ENCODE results near the gene PSORS1C1.

The PSORS1C1 gene

GRCh38 chr6:31126396-31127175 is 12.0 kb downstream of the PSORS1C1 start:
- no peak for DNase-seq (ENCODE audit: low spot score)

DNA sequence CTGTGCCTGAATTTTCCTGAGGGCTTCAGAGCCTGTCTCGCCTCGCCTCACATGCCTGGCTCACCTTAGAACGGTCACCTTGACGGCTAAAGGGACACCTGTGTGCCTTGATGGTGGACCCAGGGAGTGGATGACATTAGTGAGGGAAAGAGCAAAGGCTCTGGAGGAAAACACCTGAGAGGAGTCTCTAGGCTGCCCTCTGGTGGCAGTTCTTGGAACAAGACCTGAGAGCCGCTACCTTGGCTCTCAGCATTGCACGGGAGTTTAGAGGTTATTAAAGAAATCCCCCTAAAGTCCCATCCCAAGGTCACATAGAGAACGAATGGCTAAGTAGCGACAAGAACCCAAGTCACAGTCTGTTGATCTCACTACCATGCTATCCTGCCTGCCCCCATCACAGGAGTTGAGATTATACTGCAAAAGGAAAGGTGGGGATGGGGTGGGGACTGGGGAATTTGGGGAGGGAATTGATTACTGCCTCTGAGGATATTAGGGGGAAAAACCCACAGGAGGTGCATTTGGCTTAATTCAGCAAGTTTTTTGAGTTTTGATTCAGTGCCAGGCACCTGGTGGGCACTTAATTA is 13.6 kb downstream of the PSORS1C1 start:
- DNase-seq (ENCODE audit: low spot score) = peak; percentile 59

DNA sequence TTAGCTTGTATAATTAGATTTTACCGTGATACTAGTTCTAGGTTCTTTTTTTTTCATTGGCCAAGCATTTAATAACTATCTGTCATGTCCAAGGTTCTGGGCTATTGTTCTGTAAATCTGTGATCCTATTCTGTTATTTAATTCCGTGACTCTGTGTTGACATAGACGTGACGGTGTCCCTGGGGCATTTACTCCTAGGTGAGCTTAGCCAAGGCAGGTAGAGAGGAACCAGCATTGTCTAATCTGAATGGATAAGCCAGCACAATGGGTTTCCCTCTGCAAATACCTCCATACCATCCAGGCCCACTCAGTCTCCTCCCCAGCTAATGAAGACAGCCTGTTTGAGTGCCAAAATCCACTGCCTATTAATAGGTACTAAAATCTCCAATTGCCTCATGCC is 14.5 kb downstream of the PSORS1C1 start:
- DNase-seq (ENCODE audit: low spot score) = no peak

- DNase-seq (ENCODE audit: low spot score) = no peak
Measured at GRCh38 chr6:31130751-31131150, 16.2 kb downstream of the PSORS1C1 start.

- no peak for DNase-seq (ENCODE audit: low spot score)
Measured at GRCh38 chr6:31131595-31131994, 17.0 kb downstream of the PSORS1C1 start.

- DNase-seq (ENCODE audit: low spot score) = no peak
Measured at GRCh38 chr6:31132806-31133205, 18.2 kb downstream of the PSORS1C1 start.

- DNase-seq (ENCODE audit: low spot score) = no peak
Measured at GRCh38 chr6:31135710-31136109, 21.1 kb downstream of the PSORS1C1 start.

DNA sequence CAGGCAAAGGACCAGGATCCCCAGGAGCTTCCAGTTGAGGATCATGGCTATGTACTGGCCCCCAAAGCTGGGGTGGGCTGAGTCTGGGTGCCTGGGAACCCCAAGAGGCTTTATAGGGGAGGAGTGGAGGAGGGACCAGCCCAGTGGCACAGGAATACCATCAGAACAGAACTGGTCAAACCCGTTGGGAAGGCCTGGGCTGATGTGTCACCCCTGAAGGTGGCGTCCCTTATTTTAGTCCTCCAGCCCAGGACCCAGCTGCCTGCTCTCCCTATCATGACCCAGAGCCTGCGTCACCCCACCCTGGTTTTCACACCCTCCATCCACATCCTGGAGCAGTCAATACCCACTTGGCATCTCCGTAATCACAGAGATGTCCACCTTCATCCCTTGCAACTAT is 24.4 kb downstream of the PSORS1C1 start, which contains the start of gene PSORS1C2:
TSS of gene PSORS1C2 (minus strand) at position 85 of the 400 bp plus-strand sequence. CDS start at position 45, 40 bp downstream.
- no peak for DNase-seq (ENCODE audit: low spot score)

- peak; percentile 33 for DNase-seq (ENCODE audit: low spot score)
Measured at GRCh38 chr6:31139599-31139998, 25.0 kb downstream of the PSORS1C1 start.

GRCh38 chr6:31140643-31141042 is 26.0 kb downstream of the PSORS1C1 start:
- DNase-seq (ENCODE audit: low spot score) = no peak

DNA sequence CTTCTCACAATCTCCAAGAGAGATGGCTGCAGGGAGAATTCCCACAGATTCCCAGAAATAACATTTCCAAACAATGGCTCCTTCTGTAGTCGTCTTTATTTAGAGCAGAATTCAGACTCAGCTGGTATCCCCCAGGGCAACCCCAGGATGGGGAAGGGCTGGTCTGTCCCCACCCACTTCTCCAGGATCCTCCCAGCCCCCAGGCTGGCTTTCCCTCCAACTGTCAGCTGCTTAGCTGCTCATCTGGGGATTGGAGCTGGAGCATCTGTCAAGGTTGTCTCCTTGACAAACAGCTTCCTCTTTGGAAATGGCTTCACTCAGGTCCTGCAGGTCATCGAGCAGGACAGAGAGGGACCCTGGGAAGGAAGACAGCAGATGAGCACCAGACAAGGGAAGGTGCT is 27.8 kb downstream of the PSORS1C1 start:
- no peak for DNase-seq (ENCODE audit: low spot score)

DNA sequence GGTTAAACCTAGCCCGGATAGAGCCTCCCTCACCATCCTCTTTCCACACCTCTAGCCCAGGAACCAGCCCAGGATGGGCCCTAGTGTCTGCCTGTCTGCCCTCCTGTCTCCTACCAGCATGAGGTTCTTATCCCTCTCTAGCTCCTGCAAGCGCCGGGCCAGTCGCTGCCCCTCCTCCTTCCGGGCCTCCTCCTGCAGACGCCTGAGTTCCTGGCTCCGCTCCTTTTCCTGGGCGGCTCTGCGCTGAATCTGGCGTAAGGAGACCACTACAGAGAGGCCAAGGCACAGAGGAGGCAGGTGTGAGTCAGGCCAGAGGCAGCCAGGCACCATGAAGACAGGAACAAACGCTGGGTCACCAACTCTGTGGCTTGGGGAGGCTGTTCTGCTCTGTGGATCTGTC is 28.5 kb downstream of the PSORS1C1 start:
- peak; percentile 50 for DNase-seq (ENCODE audit: low spot score)

DNA sequence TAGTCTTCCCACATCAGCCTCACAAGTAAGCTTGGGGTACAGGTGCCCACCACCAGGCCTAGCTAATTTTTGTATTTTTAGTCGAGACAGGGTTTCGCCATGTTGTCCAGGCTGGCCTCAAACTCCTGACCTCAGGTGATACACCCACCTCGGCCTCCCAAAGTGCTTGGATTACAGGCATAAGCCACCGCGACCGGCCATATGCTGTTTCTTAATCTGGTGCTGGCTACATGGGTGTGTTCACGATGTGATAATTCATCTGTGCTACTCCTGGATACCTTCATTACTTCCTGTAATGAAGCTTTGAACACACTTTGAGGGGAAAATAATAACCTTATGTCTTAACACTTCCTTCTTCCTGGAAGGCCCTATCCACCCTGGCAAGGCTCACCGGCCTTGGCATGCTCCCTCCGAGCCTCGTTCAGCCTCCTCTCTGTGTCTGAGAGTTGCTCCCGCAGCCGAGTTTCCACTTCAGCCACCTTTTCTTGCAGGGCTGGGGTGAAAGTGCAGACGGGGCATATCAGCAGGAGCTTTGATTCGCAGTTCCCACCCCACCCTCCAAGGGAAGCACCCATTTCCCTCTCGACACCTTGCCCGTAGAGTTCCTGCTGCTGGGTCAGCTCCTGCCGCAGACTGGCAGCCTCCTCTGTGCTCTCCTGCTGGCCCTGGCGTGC is 29.8 kb downstream of the PSORS1C1 start:
- DNase-seq (ENCODE audit: low spot score) = no peak

GRCh38 chr6:31144970-31145340 is 30.4 kb downstream of the PSORS1C1 start:
- DNase-seq (ENCODE audit: low spot score) = no peak

GRCh38 chr6:31145386-31145785 is 30.8 kb downstream of the PSORS1C1 start:
- no peak for DNase-seq (ENCODE audit: low spot score)

DNA sequence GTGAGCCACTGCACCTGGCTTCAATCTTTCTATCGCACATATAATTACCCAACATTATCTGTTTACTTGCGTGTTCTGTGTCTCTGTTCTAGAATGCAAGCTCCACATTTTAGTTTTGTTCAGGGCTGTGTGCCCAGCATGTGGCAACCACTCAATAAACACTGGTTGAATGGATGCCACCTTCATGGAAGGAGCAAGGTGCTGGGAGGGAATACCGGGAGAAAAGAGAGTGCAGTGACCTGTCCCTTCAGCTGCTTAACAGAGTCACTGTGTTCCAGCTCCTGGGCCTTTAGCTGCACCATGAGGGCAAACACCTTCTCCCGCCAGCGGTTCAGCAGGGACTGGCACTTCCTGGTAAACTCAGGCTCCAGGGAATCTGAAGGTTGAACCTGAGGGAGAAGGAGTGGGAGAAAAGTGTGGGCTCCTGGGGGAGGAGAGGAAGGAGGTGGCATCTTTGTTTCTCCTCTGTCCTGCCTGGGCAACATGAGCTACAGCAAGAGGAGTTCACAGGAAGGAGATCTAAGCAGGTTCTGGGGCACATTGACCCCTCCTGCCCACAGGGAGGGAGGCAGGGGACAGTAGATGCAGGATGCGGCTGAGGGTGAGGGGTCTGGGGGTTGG is 35.3 kb downstream of the PSORS1C1 start:
- no peak for DNase-seq (ENCODE audit: low spot score)

DNA sequence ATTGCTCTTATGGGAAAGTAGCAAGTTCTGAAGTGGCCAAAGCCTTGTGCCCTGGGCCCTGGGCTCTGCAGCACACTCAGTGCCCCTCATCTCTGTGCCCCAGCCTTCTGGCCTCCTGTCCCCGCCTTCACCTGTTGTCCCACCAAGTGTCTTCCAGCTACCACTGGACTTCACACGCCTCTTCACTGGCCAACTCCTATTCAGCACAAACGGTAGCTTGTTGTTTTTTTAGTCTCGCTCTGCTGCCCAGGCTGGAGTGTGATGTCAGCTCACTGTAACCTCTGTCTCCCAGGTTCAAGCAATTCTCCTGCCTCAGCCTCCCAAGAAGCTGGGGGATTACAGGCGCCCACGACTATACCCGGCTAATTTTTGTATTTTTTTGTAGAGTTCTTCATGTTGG is 38.2 kb downstream of the PSORS1C1 start:
- DNase-seq (ENCODE audit: low spot score) = no peak

- DNase-seq (ENCODE audit: low spot score) = no peak
Measured at GRCh38 chr6:31154436-31154835, 39.8 kb downstream of the PSORS1C1 start.

- DNase-seq (ENCODE audit: low spot score) = no peak
Measured at GRCh38 chr6:31156641-31157040, 42.0 kb downstream of the PSORS1C1 start.

GRCh38 chr6:31157513-31158139 is 43.0 kb downstream of the PSORS1C1 start, which contains the start of gene CCHCR1:
CCHCR1 (minus strand) TSS chr6:31157802; CDS start chr6:31157600, 202 bp downstream.
- no peak for DNase-seq (ENCODE audit: low spot score)

DNA sequence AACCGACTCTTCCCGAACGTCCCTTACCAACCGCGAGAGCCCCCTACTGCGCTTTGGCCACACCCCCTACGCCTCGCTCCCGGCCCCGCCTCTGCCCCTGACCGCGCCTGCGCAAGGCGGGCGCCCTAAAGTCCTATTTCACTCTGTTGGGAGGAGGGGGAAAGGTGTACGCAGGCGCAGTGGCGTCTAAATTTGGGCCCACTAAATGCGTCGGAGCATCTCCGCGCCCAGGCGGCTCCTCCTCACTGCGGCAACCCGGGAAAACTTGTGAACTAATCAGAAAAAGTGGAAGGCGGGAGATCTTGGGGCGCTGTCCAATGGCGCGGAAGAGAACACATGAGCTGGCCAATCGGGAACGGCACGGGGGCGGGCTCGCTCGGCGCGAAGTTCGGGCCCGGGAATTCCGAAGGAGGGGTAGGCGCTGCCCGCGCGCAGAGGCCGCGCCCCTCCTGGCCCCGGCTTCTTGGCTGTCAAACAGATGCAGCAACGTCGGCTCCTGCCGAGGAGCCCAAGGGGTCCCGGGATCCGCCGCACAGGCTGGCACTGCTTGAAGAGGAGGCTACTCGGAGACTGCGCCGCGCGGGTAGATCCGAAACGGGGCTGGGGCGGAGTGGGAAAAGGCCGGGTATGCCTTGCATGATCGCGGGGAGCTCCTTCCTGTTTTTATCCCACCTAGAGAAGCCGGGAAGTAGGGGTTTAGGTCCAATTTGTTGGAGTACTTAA is 43.7 kb downstream of the PSORS1C1 start, which contains the start of gene TCF19:
TSS of gene TCF19 (plus strand) at position 450 of the 723 bp plus-strand sequence. CDS start 881 bp downstream, outside the sequence.
- DNase-seq (ENCODE audit: low spot score) = peak; percentile 100

Measured in AG08395 (cell line).